ENCODE results near the gene SMARCD3.

The SMARCD3 gene

DNA sequence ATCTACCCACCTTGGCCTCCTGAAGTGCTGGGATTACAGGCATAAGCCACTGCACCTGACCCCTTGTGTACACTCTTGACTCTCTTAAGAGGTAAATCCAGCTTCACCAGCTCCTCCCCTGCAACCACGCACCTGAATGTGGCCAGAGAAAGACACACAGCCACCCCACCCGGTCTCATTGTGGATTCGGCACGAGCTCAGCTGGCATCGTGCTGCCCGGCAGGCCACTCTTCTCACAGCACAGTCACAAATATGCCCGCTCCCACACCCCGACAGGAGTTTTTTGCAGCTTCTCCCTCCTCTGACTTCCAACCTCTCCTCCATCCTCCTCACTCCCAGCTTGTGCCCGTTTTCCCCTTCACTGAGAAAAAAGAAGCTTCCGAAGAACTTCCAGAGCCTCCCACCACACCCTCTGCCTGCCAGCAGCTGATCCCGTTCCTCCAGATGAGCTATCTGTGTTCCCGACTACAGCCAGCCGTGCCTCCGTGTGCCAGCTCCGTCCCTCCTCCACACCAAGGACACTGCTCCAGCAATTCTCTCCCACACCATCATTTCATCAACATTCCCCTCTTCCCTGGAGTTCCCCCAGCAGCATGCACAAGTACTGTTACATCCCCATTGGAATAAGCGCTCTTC, 8.0 kb upstream of the SMARCD3 start:
- ChIA-PET CTCF (interaction anchor here (0.6 to 2.2 kb wide), 2 partner anchors 12 to 1173 kb away, joined by 3 to 4 read pairs; no protein-coding TSS in a partner anchor), POLR2A (interaction anchor here (1.0 to 2.9 kb wide), 3 partner anchors 10 to 29 kb away, joined by 3 to 8 read pairs (median 8); partner anchors contain the start of gene ABCF2)
- TF ChIP-seq TARDBP (IDR thresholded peaks at IDR 0.05) (no peak), BHLHE40 (IDR thresholded peaks at IDR 0.05; ENCODE audit: borderline replicate concordance) (no peak), PKNOX1 (IDR thresholded peaks at IDR 0.05) (no peak), ARNT (IDR thresholded peaks at IDR 0.05) (no peak), L3MBTL2 (conservative IDR thresholded peaks at IDR 0.05) (no peak), FOXK2 (IDR thresholded peaks at IDR 0.05) (no peak), LEF1 (IDR thresholded peaks at IDR 0.05; ENCODE audit: borderline replicate concordance) (no peak), ELF4 (IDR thresholded peaks at IDR 0.05) (no peak), SP1 (IDR thresholded peaks at IDR 0.05) (no peak), NFRKB (IDR thresholded peaks at IDR 0.05) (no peak), HDGF (IDR thresholded peaks at IDR 0.05; ENCODE audit: borderline replicate concordance) (no peak), CTBP1 (IDR thresholded peaks at IDR 0.05; ENCODE audit: borderline replicate concordance) (no peak), SUZ12 (IDR thresholded peaks at IDR 0.05) (no peak), FOXA1 (IDR thresholded peaks at IDR 0.05) (no peak), ZNF384 (IDR thresholded peaks at IDR 0.05) (no peak), FOXM1 (IDR thresholded peaks at IDR 0.05; ENCODE audit: borderline replicate concordance) (no peak)
- no peak for DNase-seq (ENCODE audit: extremely low spot score)

DNA sequence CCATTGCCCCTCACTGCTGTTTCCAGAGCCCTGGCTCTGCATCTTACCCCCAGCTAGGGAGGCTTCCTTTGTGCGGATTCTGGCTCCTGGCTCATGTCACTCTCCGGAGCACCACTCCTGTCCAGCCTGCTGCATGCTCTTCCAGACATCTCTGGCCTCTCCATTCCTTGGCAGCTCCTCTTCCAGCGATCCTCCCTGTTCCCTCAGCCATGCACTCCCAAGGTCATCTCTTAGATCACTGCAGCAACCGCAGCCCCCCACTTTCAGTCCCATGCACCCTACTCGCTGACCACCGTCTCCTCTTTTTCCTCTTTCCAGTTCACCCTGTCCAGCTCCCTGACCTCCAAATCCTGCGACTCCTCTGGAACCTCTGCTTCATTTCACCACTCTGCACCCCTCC, 6.9 kb upstream of the SMARCD3 start:
- no peak for DNase-seq (ENCODE audit: extremely low spot score)
- ChIA-PET CTCF (interaction anchor here (1.7 kb wide), 1 partner anchor 11 kb away, joined by 6 read pairs; no protein-coding TSS in a partner anchor), POLR2A (interaction anchor here (0.6 to 2.9 kb wide), 3 partner anchors 9 to 70 kb away, joined by 3 to 8 read pairs (median 8); no protein-coding TSS in a partner anchor)
- TF ChIP-seq NFRKB (IDR thresholded peaks at IDR 0.05) (no peak), BHLHE40 (IDR thresholded peaks at IDR 0.05; ENCODE audit: borderline replicate concordance) (no peak), FOXA1 (IDR thresholded peaks at IDR 0.05) (no peak), FOXM1 (IDR thresholded peaks at IDR 0.05; ENCODE audit: borderline replicate concordance) (no peak), ELF4 (IDR thresholded peaks at IDR 0.05) (no peak), FOXK2 (IDR thresholded peaks at IDR 0.05) (no peak), LEF1 (IDR thresholded peaks at IDR 0.05; ENCODE audit: borderline replicate concordance) (no peak), HDGF (IDR thresholded peaks at IDR 0.05; ENCODE audit: borderline replicate concordance) (no peak), PKNOX1 (IDR thresholded peaks at IDR 0.05) (no peak), CTBP1 (IDR thresholded peaks at IDR 0.05; ENCODE audit: borderline replicate concordance) (no peak), SUZ12 (IDR thresholded peaks at IDR 0.05) (no peak), ARNT (IDR thresholded peaks at IDR 0.05) (no peak), ZNF384 (IDR thresholded peaks at IDR 0.05) (no peak), TARDBP (IDR thresholded peaks at IDR 0.05) (no peak), SP1 (IDR thresholded peaks at IDR 0.05) (no peak), L3MBTL2 (conservative IDR thresholded peaks at IDR 0.05) (no peak)

GRCh38 chr7:151254851-151255250, 6.4 kb upstream of the SMARCD3 start:
- DNase-seq (ENCODE audit: extremely low spot score), result no peak
- ChIA-PET POLR2A (interaction anchor here (0.6 to 2.9 kb wide), 2 partner anchors 22 to 70 kb away, joined by 3 to 8 read pairs; no protein-coding TSS in a partner anchor), CTCF (interaction anchor here (1.7 kb wide), 1 partner anchor 10 kb away, joined by 6 read pairs; no protein-coding TSS in a partner anchor)
- TF ChIP-seq BHLHE40 (IDR thresholded peaks at IDR 0.05; ENCODE audit: borderline replicate concordance) (no peak), SUZ12 (IDR thresholded peaks at IDR 0.05) (no peak), ZNF384 (IDR thresholded peaks at IDR 0.05) (no peak), NFRKB (IDR thresholded peaks at IDR 0.05) (no peak), LEF1 (IDR thresholded peaks at IDR 0.05; ENCODE audit: borderline replicate concordance) (no peak), SP1 (IDR thresholded peaks at IDR 0.05) (no peak), ARNT (IDR thresholded peaks at IDR 0.05) (no peak), FOXA1 (IDR thresholded peaks at IDR 0.05) (no peak), HDGF (IDR thresholded peaks at IDR 0.05; ENCODE audit: borderline replicate concordance) (no peak)

DNA sequence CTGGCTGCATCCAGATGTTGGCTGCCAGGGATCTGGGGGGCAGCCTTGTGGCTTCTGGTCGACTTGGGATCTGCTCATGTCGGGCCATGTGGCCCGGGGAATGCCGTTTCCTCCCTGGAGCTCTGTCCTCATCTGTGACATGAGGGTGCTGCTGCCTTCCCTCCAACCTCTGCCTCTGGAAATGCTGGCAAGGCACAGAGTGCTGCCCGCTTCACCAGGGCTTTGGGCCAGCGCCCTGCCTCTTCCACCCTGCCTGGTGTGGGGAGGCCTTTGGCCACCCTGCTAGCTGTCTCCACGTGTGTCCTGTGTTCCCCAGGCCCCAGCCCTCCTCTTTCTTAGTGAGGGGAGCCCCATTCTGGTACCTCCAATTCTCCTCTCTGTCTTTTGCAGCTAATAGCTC, 5.8 kb upstream of the SMARCD3 start:
- TF ChIP-seq LEF1 (IDR thresholded peaks at IDR 0.05; ENCODE audit: borderline replicate concordance) (no peak), ARNT (IDR thresholded peaks at IDR 0.05) (no peak), ZNF384 (IDR thresholded peaks at IDR 0.05) (no peak), SP1 (IDR thresholded peaks at IDR 0.05) (no peak), TARDBP (IDR thresholded peaks at IDR 0.05) (no peak), L3MBTL2 (conservative IDR thresholded peaks at IDR 0.05) (no peak), BHLHE40 (IDR thresholded peaks at IDR 0.05; ENCODE audit: borderline replicate concordance) (no peak), NFRKB (IDR thresholded peaks at IDR 0.05) (no peak), CTBP1 (IDR thresholded peaks at IDR 0.05; ENCODE audit: borderline replicate concordance) (no peak), FOXA1 (IDR thresholded peaks at IDR 0.05) (no peak)

DNA sequence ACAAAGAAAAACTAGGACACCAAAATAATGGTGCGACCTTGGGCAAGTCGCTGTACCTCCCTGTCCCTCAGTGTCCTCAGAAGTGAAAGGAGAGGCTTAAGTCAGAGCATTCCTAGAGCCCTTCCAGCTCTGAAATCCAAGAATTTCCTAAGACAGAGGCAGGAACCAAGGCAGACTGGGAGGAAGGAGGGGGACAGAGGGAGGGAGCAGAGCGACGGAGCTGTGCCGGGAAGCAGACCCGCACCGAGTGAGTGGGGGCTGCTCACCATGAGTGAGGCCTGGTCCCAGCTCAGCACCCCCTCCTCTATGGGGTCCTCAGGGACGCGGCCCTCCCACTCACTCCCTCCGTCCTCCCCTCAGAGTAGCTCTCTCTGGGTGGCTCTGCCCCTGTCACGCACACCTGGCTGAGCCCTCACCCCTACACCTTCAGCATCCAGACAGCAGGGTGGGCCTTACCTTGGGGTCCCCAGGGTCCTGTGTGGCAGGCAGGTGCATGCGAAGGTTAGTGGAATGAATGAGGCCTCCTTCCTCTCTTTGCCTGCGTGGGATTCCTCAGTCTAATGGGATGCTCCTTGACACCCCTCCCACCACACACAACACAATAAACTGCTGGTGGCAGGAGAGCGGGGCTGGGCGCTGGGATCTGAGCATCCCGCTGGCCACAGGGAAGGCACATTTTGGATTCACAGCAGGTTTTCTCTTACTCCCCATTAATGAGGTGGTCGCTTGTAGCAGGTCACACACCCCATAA, 4.6 kb upstream of the SMARCD3 start:
- ChIA-PET CTCF (interaction anchor here (0.6 to 2.0 kb wide), 2 partner anchors 9 to 19 kb away, joined by 3 to 9 read pairs; no protein-coding TSS in a partner anchor), POLR2A (interaction anchor here (1.4 to 4.4 kb wide), 7 partner anchors 11 to 173 kb away, joined by 3 to 29 read pairs (median 5); partner anchors contain the start of genes ABCF2, CHPF2 and FASTK)
- DNase-seq (ENCODE audit: extremely low spot score), result no peak
- no peak for TF ChIP-seq FOXA1 (IDR thresholded peaks at IDR 0.05)
- TF ChIP-seq LEF1 (IDR thresholded peaks at IDR 0.05; ENCODE audit: borderline replicate concordance), result no peak
- no peak for TF ChIP-seq FOXK2 (IDR thresholded peaks at IDR 0.05)
- no peak for TF ChIP-seq TARDBP (IDR thresholded peaks at IDR 0.05)
- TF ChIP-seq FOXM1 (IDR thresholded peaks at IDR 0.05; ENCODE audit: borderline replicate concordance), result no peak
- no peak for TF ChIP-seq SP1 (IDR thresholded peaks at IDR 0.05)
- TF ChIP-seq ARNT (IDR thresholded peaks at IDR 0.05), result no peak
- no peak for TF ChIP-seq BHLHE40 (IDR thresholded peaks at IDR 0.05; ENCODE audit: borderline replicate concordance)
- no peak for TF ChIP-seq HDGF (IDR thresholded peaks at IDR 0.05; ENCODE audit: borderline replicate concordance)

More for the DNA sequence above, 5.8 kb upstream of the SMARCD3 start:
- ChIA-PET POLR2A (interaction anchor here (2.9 kb wide), 1 partner anchor 23 kb away, joined by 8 read pairs; no protein-coding TSS in a partner anchor), CTCF (interaction anchor here (1.7 kb wide), 1 partner anchor 10 kb away, joined by 6 read pairs; no protein-coding TSS in a partner anchor)
- DNase-seq (ENCODE audit: extremely low spot score), result no peak

All from HEK293T (cell line).